Karpas-422 (cell line): ENCODE data around the gene R3HDM2. TPM values are rescaled to one million over a fixed set of nuclear protein-coding genes. Genes with fewer than 3 reads are reported as not detected.

ENCODE experiments used
- DNase-seq: peaks from one replicate; pipeline ENCODE4 v3.0.0-alpha.2; 2015
- H2AFZ ChIP-seq: fragments of 200-600 bp; sonication (generic); 2 replicates; pipeline ENCODE4 v1.6.1; 2014; ENCODE audit warnings: antibody characterized with exemption, low read length, mixed read lengths
- H3K27ac ChIP-seq: fragments of 200-600 bp; sonication (generic); 2 replicates; pipeline ENCODE4 v1.5.1; 2014; ENCODE audit warnings: mild to moderate bottlenecking, low read length, moderate library complexity
- H3K27me3 ChIP-seq: fragments of 200-600 bp; sonication (generic); 2 replicates; pipeline ENCODE4 v1.6.1; 2014; ENCODE audit warnings: low read length, mixed read lengths
- H3K36me3 ChIP-seq: fragments of 200-600 bp; sonication (generic); 2 replicates; pipeline ENCODE4 v1.6.1; 2014; ENCODE audit warnings: low read length, mixed read lengths; ENCODE audit not compliant: insufficient read depth
- H3K4me1 ChIP-seq: fragments of 200-600 bp; sonication (generic); 2 replicates; pipeline ENCODE4 v1.6.1; 2014; ENCODE audit warnings: mild to moderate bottlenecking, low read length, mixed read lengths
- H3K4me2 ChIP-seq: fragments of 200-600 bp; sonication (generic); 2 replicates; pipeline ENCODE4 v1.6.1; 2014; ENCODE audit warnings: low read length, low read depth, mild to moderate bottlenecking; ENCODE audit not compliant: poor library complexity, severe bottlenecking
- H3K4me3 ChIP-seq: fragments of 200-600 bp; sonication (generic); 2 replicates; pipeline ENCODE4 v1.5.1; 2014; ENCODE audit warnings: mild to moderate bottlenecking, antibody characterized with exemption, low read length, mixed read lengths
- H3K79me2 ChIP-seq: fragments of 200-600 bp; sonication (generic); 2 replicates; pipeline ENCODE4 v1.6.1; 2014; ENCODE audit warnings: mild to moderate bottlenecking, low read length, mixed read lengths
- H3K9ac ChIP-seq: fragments of 200-600 bp; sonication (generic); 2 replicates; pipeline ENCODE4 v1.6.0; 2014; ENCODE audit warnings: low read length
- H3K9me2 ChIP-seq: fragments of 200-600 bp; sonication (generic), shearing (Covaris generic); replicated peaks from 2 replicates; pipeline ENCODE4 v1.6.0; 2014; ENCODE audit warnings: mild to moderate bottlenecking, low read length, moderate library complexity; ENCODE audit not compliant: insufficient read depth
- H3K9me3 ChIP-seq: fragments of 300-700, 200-600 bp; sonication (generic); 2 replicates; pipeline ENCODE4 v1.6.1; 2014; ENCODE audit warnings: low read length, mixed read lengths
- H4K20me1 ChIP-seq: fragments of 200-600 bp; sonication (generic); 2 replicates; pipeline ENCODE4 v1.6.1; 2014; ENCODE audit warnings: mild to moderate bottlenecking, antibody characterized with exemption, low read length, low read depth; ENCODE audit not compliant: insufficient read depth
- total RNA-seq: library from RNA; depleted of rRNA; stranded (reverse); fragments of >200 nt; shearing (Covaris generic); gene quantifications from 2 replicates; pipeline ENCODE4 v1.2.3, GENCODE V29; 2014; ENCODE audit warnings: low replicate concordance

R3HDM2 gene
- total RNA-seq, 1 experiment from 2014 or later, result 39.0 TPM

- peak; percentile 56 for DNase-seq
- Histone ChIP-seq H2AFZ (no peak overlapping the region), H3K36me3 (no peaks in the 10 kb centered on the region), H3K9ac (peak overlapping the region; percentile 36; the same call in 1 of the 2 replicates), H3K9me3 (no peaks in the 10 kb centered on the region), H4K20me1 (no peaks in the 10 kb centered on the region), H3K27me3 (no peaks in the 10 kb centered on the region), H3K27ac (no peak overlapping the region), H3K79me2 (no peaks in the 10 kb centered on the region), H3K4me1 (peaks cover 14% of the 10 kb centered on the region), H3K9me2 (no peaks in the 10 kb centered on the region), H3K4me3 (peak overlapping the region; percentile 44; the same call in 1 of the 2 replicates), H3K4me2 (peak overlapping the region; percentile 18)
These were observed 181.7 kb downstream of the R3HDM2 start for GRCh38 chr12:57248934-57249742.

- H4K20me1 ChIP-seq, result no peaks in the 10 kb centered on the region
- no peak overlapping the region for H3K27ac ChIP-seq
- no peaks in the 10 kb centered on the region for H3K36me3 ChIP-seq
- DNase-seq, result no peak
- no peaks in the 10 kb centered on the region for H3K27me3 ChIP-seq
- H3K4me1 ChIP-seq, result peaks cover 35% of the 10 kb centered on the region
- no peak overlapping the region for H3K4me3 ChIP-seq
- H3K79me2 ChIP-seq, result no peaks in the 10 kb centered on the region
- H3K9me2 ChIP-seq, result no peaks in the 10 kb centered on the region
- H3K9ac ChIP-seq, result no peak overlapping the region
- no peaks in the 10 kb centered on the region for H3K9me3 ChIP-seq
- H3K4me2 ChIP-seq, result no peak overlapping the region
- no peak overlapping the region for H2AFZ ChIP-seq
These were observed 183.8 kb downstream of the R3HDM2 start for GRCh38 chr12:57247041-57247440.

GRCh38 chr12:57244312-57244696, 186.5 kb downstream of the R3HDM2 start:
- Histone ChIP-seq H2AFZ (no peak overlapping the region), H3K36me3 (no peaks in the 10 kb centered on the region), H4K20me1 (peaks cover 7% of the 10 kb centered on the region; the same call in 1 of the 2 replicates), H3K4me2 (peak overlapping the region; percentile 99), H3K79me2 (no peaks in the 10 kb centered on the region), H3K9ac (peak overlapping the region; percentile 98), H3K4me1 (peaks cover 58% of the 10 kb centered on the region), H3K27me3 (no peaks in the 10 kb centered on the region), H3K4me3 (no peak overlapping the region; the same call in 1 of the 2 replicates), H3K27ac (no peak overlapping the region), H3K9me3 (no peaks in the 10 kb centered on the region), H3K9me2 (no peaks in the 10 kb centered on the region)
- no peak for DNase-seq

GRCh38 chr12:57243521-57244311, 187.1 kb downstream of the R3HDM2 start:
- H3K4me2 ChIP-seq, result peak overlapping the region; percentile 99
- peak overlapping the region; percentile 98 for H3K27ac ChIP-seq
- H3K9me2 ChIP-seq, result no peaks in the 10 kb centered on the region
- peaks cover 58% of the 10 kb centered on the region for H3K4me1 ChIP-seq
- H3K9ac ChIP-seq, result peak overlapping the region; percentile 98
- H4K20me1 ChIP-seq, result peaks cover 7% of the 10 kb centered on the region; the same call in 1 of the 2 replicates
- peak; percentile 94 for DNase-seq
- no peaks in the 10 kb centered on the region for H3K9me3 ChIP-seq
- no peak overlapping the region for H2AFZ ChIP-seq
- no peaks in the 10 kb centered on the region for H3K79me2 ChIP-seq
- H3K27me3 ChIP-seq, result no peaks in the 10 kb centered on the region
- peak overlapping the region; percentile 69 for H3K4me3 ChIP-seq
- H3K36me3 ChIP-seq, result no peaks in the 10 kb centered on the region

GRCh38 chr12:57242691-57243454, 188.0 kb downstream of the R3HDM2 start:
- peak overlapping the region; percentile 69 for H3K4me3 ChIP-seq
- DNase-seq, result peak; percentile 97
- no peaks in the 10 kb centered on the region for H3K9me3 ChIP-seq
- H2AFZ ChIP-seq, result no peak overlapping the region
- H3K9me2 ChIP-seq, result no peaks in the 10 kb centered on the region
- no peaks in the 10 kb centered on the region for H3K79me2 ChIP-seq
- H3K27me3 ChIP-seq, result no peaks in the 10 kb centered on the region
- H3K9ac ChIP-seq, result peak overlapping the region; percentile 98
- H3K4me2 ChIP-seq, result peak overlapping the region; percentile 99
- peak overlapping the region; percentile 98 for H3K27ac ChIP-seq
- peaks cover 66% of the 10 kb centered on the region for H3K4me1 ChIP-seq
- H3K36me3 ChIP-seq, result no peaks in the 10 kb centered on the region
- peaks cover 7% of the 10 kb centered on the region; the same call in 1 of the 2 replicates for H4K20me1 ChIP-seq

- Histone ChIP-seq H3K27me3 (no peaks in the 10 kb centered on the region), H2AFZ (no peak overlapping the region), H3K9me3 (no peaks in the 10 kb centered on the region), H3K4me3 (peak overlapping the region; percentile 69), H3K79me2 (no peaks in the 10 kb centered on the region), H3K27ac (peak overlapping the region; percentile 98), H3K4me2 (peak overlapping the region; percentile 99), H3K9ac (peak overlapping the region; percentile 98), H3K4me1 (peaks cover 70% of the 10 kb centered on the region), H3K36me3 (no peaks in the 10 kb centered on the region), H3K9me2 (no peaks in the 10 kb centered on the region), H4K20me1 (peaks cover 7% of the 10 kb centered on the region; the same call in 1 of the 2 replicates)
- DNase-seq, result peak; percentile 76
These were observed 188.5 kb downstream of the R3HDM2 start for GRCh38 chr12:57242329-57242690.

GRCh38 chr12:57241402-57242310, 189.2 kb downstream of the R3HDM2 start:
- Histone ChIP-seq H3K4me1 (peaks cover 70% of the 10 kb centered on the region), H3K27me3 (no peaks in the 10 kb centered on the region), H3K36me3 (no peaks in the 10 kb centered on the region), H3K79me2 (no peaks in the 10 kb centered on the region), H3K9me3 (no peaks in the 10 kb centered on the region), H3K27ac (peak overlapping the region; percentile 98), H4K20me1 (peaks cover 7% of the 10 kb centered on the region; the same call in 1 of the 2 replicates), H3K9ac (peak overlapping the region; percentile 98), H3K4me3 (peak overlapping the region; percentile 69), H2AFZ (no peak overlapping the region), H3K9me2 (no peaks in the 10 kb centered on the region), H3K4me2 (peak overlapping the region; percentile 99)
- DNase-seq, result peak; percentile 80
